BLaER1 (cell line): ENCODE measurements around the gene ZNF543.

ENCODE experiments used
- H3K27ac ChIP-seq: shearing (Covaris generic); formaldehyde crosslinking; 2 replicates; pipeline ENCODE4 v1.8.1; 2022
- H3K27me3 ChIP-seq: shearing (Covaris generic); formaldehyde crosslinking; 2 replicates; pipeline ENCODE4 v1.8.1; 2022
- H3K36me3 ChIP-seq: shearing (Covaris generic); formaldehyde crosslinking; 2 replicates; pipeline ENCODE4 v1.8.1; 2022
- H3K4me1 ChIP-seq: shearing (Covaris generic); formaldehyde crosslinking; 2 replicates; pipeline ENCODE4 v1.8.1; 2022
- H3K4me2 ChIP-seq: shearing (Covaris generic); formaldehyde crosslinking; 2 replicates; pipeline ENCODE4 v1.8.1; 2022
- H3K4me3 ChIP-seq: shearing (Covaris generic); formaldehyde crosslinking; 2 replicates; pipeline ENCODE4 v1.8.1; 2022
- H3K9ac ChIP-seq: shearing (Covaris generic); formaldehyde crosslinking; 2 replicates; pipeline ENCODE4 v1.8.1; 2022
- H3K9me3 ChIP-seq: shearing (Covaris generic); formaldehyde crosslinking; 2 replicates; pipeline ENCODE4 v1.8.1; 2022
- H4K20me1 ChIP-seq: shearing (Covaris generic); formaldehyde crosslinking; 2 replicates; pipeline ENCODE4 v1.8.1; 2022
- Cebpa-rat ChIP-seq: shearing (Covaris generic); IDR thresholded peaks from 2 replicates; pipeline ENCODE4 v1.8.1; 2022

ZNF543 gene

GRCh38 chr19:57350877-57351805 is 30.9 kb downstream of the ZNF543 start, which contains the start of gene ZNF304:
TSS of gene ZNF304 (plus strand) at chr19:57351271. CDS start at chr19:57351665, 394 bp downstream.
- TF ChIP-seq Cebpa-rat, result no peak
- Histone ChIP-seq H3K9ac (peak within 1 kb of the TSS; percentile 92), H3K36me3 (peaks cover 36% of the 10 kb centered on the region), H3K9me3 (no peaks in the 10 kb centered on the region), H3K27ac (peak within 1 kb of the TSS; percentile 75), H3K4me1 (peaks cover 26% of the 10 kb centered on the region), H3K27me3 (no peaks in the 10 kb centered on the region), H4K20me1 (peaks cover 43% of the 10 kb centered on the region), H3K4me3 (peak within 1 kb of the TSS; percentile 93), H3K4me2 (peak within 1 kb of the TSS; percentile 97)

- peaks cover 43% of the 10 kb centered on the region for H3K36me3 ChIP-seq
- peaks cover 44% of the 10 kb centered on the region for H4K20me1 ChIP-seq
- peak overlapping the region; percentile 75; the same call in 1 of the 2 replicates for H3K27ac ChIP-seq
- peak overlapping the region; percentile 92 for H3K9ac ChIP-seq
- no peaks in the 10 kb centered on the region for H3K9me3 ChIP-seq
- TF ChIP-seq Cebpa-rat, result no peak
- peak overlapping the region; percentile 97 for H3K4me2 ChIP-seq
- peaks cover 26% of the 10 kb centered on the region for H3K4me1 ChIP-seq
- no peaks in the 10 kb centered on the region for H3K27me3 ChIP-seq
- H3K4me3 ChIP-seq, result peak overlapping the region; percentile 93
Measured at GRCh38 chr19:57351867-57352266, 31.6 kb downstream of the ZNF543 start.

- Histone ChIP-seq H3K9ac (no peak overlapping the region), H3K36me3 (peaks cover 70% of the 10 kb centered on the region), H3K27ac (no peak overlapping the region), H3K9me3 (no peaks in the 10 kb centered on the region), H3K4me1 (peaks cover 20% of the 10 kb centered on the region), H3K27me3 (no peaks in the 10 kb centered on the region), H3K4me2 (no peak overlapping the region), H4K20me1 (peaks cover 44% of the 10 kb centered on the region), H3K4me3 (no peak overlapping the region)
- no peak for TF ChIP-seq Cebpa-rat
Measured at GRCh38 chr19:57355916-57356315, 35.6 kb downstream of the ZNF543 start.

- Histone ChIP-seq H3K9me3 (no peaks in the 10 kb centered on the region), H3K4me1 (peaks cover 12% of the 10 kb centered on the region), H3K4me3 (no peak overlapping the region), H4K20me1 (peaks cover 33% of the 10 kb centered on the region), H3K36me3 (peaks cover 70% of the 10 kb centered on the region), H3K27me3 (no peaks in the 10 kb centered on the region), H3K27ac (no peak overlapping the region), H3K4me2 (no peak overlapping the region), H3K9ac (no peak overlapping the region)
- TF ChIP-seq Cebpa-rat, result no peak
Measured at GRCh38 chr19:57357406-57357805, 37.1 kb downstream of the ZNF543 start.

GRCh38 chr19:57359300-57359699 is 39.0 kb downstream of the ZNF543 start:
- TF ChIP-seq Cebpa-rat, result no peak
- Histone ChIP-seq H3K27ac (no peak overlapping the region), H3K9me3 (no peaks in the 10 kb centered on the region), H3K4me2 (no peak overlapping the region), H3K36me3 (peaks cover 52% of the 10 kb centered on the region), H4K20me1 (peaks cover 23% of the 10 kb centered on the region; the same call in 1 of the 2 replicates), H3K4me3 (no peak overlapping the region), H3K9ac (no peak overlapping the region), H3K27me3 (no peaks in the 10 kb centered on the region), H3K4me1 (peaks cover 10% of the 10 kb centered on the region)

GRCh38 chr19:57362419-57362818 is 42.1 kb downstream of the ZNF543 start:
- Histone ChIP-seq H3K9me3 (no peaks in the 10 kb centered on the region), H3K4me3 (peak overlapping the region; percentile 85; the same call in 1 of the 2 replicates), H4K20me1 (peaks cover 14% of the 10 kb centered on the region; the same call in 1 of the 2 replicates), H3K36me3 (peaks cover 29% of the 10 kb centered on the region), H3K27me3 (no peaks in the 10 kb centered on the region), H3K9ac (no peak overlapping the region), H3K4me1 (peaks cover 16% of the 10 kb centered on the region), H3K4me2 (peak overlapping the region; percentile 84), H3K27ac (0 out of 2 replicates have a peak overlapping the region, but pooled peaks have one; percentile 63)
- TF ChIP-seq Cebpa-rat, result no peak

GRCh38 chr19:57362997-57363687 is 42.9 kb downstream of the ZNF543 start, which contains the start of the genes TRAPPC2B and ZNF547:
TSS of gene TRAPPC2B (plus strand) at chr19:57363551. CDS start at chr19:57364834, 1,283 bp downstream.
TSS of gene ZNF547 (plus strand) at chr19:57363551. CDS start at chr19:57368556, 5,005 bp downstream.
- H3K36me3 ChIP-seq, result peaks cover 27% of the 10 kb centered on the region
- H3K4me1 ChIP-seq, result peaks cover 16% of the 10 kb centered on the region
- peak within 1 kb of the TSS; percentile 76 for H3K27ac ChIP-seq
- H3K9me3 ChIP-seq, result no peaks in the 10 kb centered on the region
- peak within 1 kb of the TSS; percentile 97 for H3K4me2 ChIP-seq
- peak within 1 kb of the TSS; percentile 87 for H3K9ac ChIP-seq
- no peaks in the 10 kb centered on the region for H3K27me3 ChIP-seq
- peak within 1 kb of the TSS; percentile 85 for H3K4me3 ChIP-seq
- no peak for TF ChIP-seq Cebpa-rat
- H4K20me1 ChIP-seq, result peaks cover 19% of the 10 kb centered on the region; the same call in 1 of the 2 replicates

GRCh38 chr19:57363688-57364181 is 43.5 kb downstream of the ZNF543 start:
- H3K4me3 ChIP-seq, result peak overlapping the region; percentile 85
- peaks cover 16% of the 10 kb centered on the region for H3K4me1 ChIP-seq
- H3K27me3 ChIP-seq, result no peaks in the 10 kb centered on the region
- peak overlapping the region; percentile 87 for H3K9ac ChIP-seq
- no peak for TF ChIP-seq Cebpa-rat
- no peaks in the 10 kb centered on the region for H3K9me3 ChIP-seq
- H4K20me1 ChIP-seq, result peaks cover 19% of the 10 kb centered on the region; the same call in 1 of the 2 replicates
- peak overlapping the region; percentile 97 for H3K4me2 ChIP-seq
- H3K36me3 ChIP-seq, result peaks cover 27% of the 10 kb centered on the region
- peak overlapping the region; percentile 76 for H3K27ac ChIP-seq

GRCh38 chr19:57366776-57367175 is 46.5 kb downstream of the ZNF543 start:
- H3K27ac ChIP-seq, result no peak overlapping the region
- no peak overlapping the region for H3K9ac ChIP-seq
- H3K27me3 ChIP-seq, result no peaks in the 10 kb centered on the region
- H3K36me3 ChIP-seq, result peaks cover 33% of the 10 kb centered on the region
- H3K4me1 ChIP-seq, result peaks cover 16% of the 10 kb centered on the region
- H3K9me3 ChIP-seq, result no peaks in the 10 kb centered on the region
- no peak overlapping the region for H3K4me3 ChIP-seq
- no peak for TF ChIP-seq Cebpa-rat
- peaks cover 19% of the 10 kb centered on the region; the same call in 1 of the 2 replicates for H4K20me1 ChIP-seq
- H3K4me2 ChIP-seq, result no peak overlapping the region
